GM19025 (cell line): Measurements from ENCODE around the gene TENM4.

Experiments
- ATAC-seq: cut with Tn5 transposase; IDR thresholded peaks from one replicate; pipeline ENCODE4 v1.9.1; 2021; ENCODE audit warnings: mild to moderate bottlenecking, low read depth, moderate library complexity; ENCODE audit not compliant: unreplicated experiment

Gene TENM4

DNA sequence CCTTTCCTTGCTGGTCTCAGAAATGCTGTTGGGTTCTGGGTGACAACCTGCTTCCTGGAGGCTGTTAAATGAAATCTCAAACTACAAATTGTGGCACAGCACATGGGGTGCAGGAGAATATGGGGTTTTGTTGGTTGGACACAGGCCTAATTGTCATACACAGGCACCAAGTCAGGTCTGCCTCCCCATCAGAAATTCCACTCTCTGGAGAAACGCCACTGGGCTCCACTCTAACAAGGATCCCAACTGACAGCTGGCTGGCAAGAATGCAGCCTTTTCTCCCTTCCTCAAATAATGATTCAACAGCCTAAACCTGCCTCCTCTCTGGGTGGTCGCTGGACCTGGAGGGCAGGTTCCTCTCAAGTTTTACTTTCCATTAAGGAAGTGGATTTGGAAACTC lies 688.3 kb downstream of the TENM4 start:
- ATAC-seq: no peak

DNA sequence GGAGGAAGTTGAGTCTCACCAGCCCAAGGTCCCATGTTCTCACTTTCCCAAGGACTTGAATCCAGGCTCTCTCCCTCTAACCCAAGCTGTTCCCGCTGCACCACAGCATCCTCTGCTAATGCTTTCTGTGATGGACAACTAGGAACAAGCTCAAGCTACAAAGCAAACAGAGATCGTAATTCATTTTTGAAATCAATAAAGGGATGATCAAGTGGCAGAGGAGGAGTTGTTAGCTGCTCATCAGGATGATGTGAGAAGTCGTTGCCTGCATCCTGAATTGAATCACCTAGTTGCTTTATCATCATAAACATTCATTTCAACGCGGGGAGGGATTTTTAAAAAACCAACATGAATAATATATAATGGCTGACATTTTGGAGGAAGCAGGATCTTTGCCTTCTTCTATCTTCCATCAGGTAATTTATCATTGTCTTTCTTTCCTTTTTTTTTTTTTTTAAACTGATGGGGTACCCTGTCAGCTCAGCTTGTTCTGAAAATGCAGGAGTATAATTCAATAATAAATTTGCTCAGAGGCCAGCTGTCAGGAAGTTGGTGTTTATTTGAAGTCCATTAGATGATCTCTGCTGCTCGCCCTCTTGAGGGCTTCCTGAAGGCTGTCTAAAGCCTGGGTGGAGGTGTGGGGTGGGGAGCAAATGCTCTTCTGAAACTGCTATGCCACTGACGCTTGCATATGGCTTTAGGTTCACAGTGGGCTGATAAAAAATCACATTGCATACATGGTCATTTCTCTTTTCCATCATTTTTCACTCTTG lies 691.7 kb downstream of the TENM4 start:
- ATAC-seq: no peak

DNA sequence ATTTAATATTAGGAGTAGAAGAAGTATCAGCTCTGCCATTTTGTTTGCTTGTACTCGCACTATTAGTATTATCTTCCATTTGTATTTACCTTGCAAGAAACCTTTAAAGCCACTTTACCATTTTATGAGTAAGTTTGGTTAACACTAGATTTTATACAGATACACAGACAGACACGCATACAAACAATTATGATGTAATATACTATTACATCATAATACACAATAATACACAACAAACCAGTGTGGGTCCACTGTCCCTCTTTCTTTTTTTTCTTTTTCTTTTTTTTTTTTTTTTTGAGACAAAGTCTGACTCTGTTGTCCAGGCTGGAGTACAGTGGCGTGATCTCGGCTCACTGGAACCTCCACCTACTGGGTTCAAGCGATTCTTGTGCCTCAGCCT lies 695.9 kb downstream of the TENM4 start:
- ATAC-seq: no peak

DNA sequence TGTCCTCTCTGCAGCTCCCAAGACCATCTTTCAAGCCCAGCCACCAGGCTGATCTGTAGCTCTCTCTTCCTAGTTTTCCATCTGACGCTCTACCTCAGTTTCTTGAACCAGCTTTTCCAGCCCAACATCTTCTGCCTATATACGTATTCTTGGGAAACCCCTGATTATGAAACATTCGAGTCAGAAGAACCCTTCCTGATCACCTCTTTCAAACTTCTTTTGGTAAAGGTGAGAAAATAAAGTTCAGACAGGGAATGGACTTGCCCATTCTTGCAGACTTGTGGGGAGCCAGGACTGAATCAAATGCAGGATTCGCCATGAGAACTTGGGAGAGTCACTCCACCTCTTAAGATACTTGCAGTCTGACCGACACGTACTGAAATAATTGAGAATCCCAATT lies 696.6 kb downstream of the TENM4 start:
- no peak for ATAC-seq

DNA sequence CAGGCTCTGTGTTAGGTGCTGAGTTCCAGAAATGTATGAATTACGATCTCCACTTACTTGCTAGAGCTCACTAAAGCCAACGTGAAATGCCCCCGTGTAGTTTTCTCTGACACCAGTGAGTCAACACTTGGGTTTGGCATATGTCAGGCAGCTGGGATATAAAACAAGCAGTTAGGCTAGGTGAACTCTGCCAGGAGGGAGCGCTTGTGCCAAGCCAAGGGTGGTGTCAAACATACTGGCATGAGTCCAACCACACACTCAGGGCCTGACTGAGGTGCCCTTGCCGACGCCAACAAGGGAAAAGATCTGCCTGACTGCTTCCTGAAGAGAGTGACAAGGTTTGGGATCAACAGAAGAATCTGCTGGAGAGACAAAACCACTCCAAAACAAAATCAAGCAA lies 698.4 kb downstream of the TENM4 start:
- no peak for ATAC-seq

DNA sequence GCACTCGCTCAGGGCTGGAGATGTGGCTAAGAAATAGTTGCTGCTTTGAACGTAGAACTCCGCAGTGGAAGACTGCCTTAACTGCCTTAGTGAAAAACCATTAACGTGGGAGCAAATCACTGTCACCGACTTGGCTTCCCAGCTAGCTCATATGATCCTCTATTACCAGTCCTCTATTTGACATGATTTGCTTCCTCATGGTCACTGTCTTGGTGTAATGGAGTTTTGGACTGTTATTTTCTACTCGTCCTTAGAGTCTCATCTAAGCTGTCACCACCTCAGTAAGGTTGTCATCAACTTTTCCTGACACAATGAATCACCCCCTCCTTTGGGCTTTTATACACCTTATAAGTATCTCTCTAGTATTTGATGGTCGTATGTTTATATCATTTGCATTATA lies 699.1 kb downstream of the TENM4 start:
- no peak for ATAC-seq

DNA sequence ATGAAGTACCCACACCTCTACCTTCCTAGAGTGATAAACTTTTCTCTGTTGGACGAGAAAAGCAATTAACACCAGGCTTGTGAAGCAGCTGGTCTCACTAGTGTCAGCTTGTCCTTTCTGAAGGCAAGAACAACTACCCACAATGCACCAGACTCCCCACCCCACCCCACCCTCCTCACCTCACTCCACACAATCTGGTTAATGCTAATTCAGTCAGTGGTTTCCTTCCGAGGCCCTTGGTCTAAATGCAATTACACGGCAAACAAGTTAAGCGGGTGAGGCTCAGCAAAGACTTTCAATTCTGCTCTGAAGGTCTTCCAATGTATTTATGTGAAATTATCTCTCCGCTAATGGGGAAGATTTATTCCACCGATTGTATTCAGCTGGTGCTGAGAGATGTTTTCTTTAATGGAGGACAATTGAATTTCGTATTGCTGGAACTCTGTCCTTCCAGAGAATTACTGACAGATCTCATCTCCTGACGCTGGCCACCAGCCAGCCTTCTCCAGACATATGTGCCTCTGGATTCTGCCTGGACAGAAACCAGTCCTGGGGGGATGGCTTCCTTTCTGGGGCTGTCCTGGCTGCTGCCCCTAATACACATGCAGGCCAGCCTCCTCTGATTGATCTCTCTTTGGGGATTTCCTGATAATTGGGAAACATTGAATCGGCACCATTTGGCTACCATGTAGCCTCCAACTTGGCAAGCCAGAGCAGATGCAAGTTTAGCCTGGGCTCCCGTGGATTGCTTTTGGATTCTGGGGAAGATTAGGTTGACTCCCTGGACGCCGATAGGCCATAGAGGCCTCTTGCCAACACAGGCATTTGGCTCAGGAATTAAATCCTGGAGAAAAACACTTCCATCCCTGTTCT lies 700.4 kb downstream of the TENM4 start:
- ATAC-seq: no peak

DNA sequence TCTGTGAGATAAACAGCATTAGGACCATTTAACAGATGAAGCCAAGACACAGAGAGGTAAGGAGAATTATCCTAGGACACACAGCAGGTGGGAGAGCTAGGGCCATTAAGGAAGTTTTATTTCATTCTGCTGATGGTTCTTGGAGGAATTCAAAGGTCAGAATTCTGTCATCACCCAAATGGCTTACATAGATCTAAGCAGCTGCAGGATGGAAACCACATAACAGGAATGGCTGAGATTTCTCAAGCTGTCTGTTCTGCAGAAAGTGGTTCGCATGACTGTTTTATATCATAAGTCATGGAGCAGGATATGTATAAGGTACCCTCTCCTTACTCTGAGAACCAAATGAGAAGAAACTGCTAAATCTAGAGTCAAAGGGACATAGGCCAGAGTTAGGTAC lies 702.9 kb downstream of the TENM4 start:
- ATAC-seq: no peak

DNA sequence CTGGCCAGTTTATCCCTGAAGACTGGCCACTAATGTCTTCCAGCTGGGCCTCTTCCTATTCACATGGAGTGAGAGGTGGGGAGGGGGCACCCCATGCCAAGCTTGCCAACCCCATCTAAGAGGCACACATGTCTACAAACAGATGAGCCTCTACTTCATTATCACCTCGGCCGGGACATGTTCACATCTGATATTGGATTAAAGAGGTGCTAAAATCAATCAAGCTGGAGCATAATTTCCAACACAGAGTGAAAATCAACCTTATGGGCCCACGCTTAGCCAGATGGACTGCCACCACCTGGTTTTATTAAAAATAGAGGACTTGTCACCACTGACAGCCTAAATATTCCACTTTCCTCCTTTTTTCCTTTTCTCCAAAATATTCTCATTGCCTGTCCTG lies 703.5 kb downstream of the TENM4 start:
- no peak for ATAC-seq

DNA sequence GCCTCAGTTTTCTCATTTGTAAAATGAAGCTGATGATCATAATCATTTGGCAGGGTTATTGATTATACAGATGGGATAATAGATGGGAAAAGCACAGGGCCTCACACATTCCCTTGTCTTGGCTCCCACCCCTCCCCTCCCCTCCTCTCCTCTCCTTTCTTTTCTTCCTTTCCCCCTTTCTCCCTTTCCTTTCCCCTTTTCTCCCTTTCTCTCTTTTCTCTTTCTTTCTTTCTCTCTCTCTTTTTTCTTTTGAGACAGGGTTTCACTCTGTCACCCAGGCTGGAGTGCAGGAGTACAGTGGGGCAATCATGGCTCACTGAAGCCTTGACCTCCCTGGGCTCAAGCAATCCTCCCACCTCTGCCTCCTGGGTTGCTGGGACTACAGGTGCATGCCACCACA lies 705.1 kb downstream of the TENM4 start:
- no peak for ATAC-seq

DNA sequence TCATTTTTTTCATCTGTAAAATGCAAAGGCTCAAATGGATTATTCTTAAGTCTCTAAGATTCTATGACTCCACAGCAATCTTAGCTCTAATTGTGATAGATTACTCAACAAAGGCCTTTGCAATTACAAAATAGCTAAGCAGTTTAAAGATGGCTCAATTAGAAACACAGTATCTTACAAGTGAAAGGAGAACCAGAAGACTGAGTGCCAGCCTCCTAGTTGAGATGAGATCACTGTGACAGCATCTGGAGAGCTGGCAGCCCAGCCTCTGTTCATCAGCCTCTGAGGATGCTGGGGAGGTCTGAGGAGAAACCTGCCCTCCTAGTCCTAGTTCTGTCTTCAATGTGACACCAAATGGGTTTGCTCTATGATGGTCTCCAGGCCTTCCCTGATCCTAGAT lies 707.8 kb downstream of the TENM4 start:
- no peak for ATAC-seq

DNA sequence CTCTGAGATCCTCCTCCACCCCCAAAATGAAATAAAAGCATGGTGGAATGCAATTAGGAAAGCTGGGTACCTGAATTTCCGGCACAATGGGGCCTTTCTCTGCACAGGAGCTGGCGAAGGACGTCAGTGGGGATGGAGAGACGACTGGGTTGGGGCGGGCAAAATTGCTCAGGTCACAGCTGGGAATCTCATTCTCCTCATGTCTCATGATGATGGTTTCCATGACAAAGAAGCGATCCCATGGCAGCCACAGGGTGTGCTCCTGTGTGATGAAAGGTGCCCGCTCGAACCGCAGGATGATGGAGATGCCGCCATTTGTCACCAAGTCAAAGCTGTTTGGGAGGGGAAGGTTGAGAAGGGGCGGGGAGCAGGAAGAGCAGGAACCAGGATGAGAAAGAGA lies 708.6 kb downstream of the TENM4 start:
- ATAC-seq: no peak

DNA sequence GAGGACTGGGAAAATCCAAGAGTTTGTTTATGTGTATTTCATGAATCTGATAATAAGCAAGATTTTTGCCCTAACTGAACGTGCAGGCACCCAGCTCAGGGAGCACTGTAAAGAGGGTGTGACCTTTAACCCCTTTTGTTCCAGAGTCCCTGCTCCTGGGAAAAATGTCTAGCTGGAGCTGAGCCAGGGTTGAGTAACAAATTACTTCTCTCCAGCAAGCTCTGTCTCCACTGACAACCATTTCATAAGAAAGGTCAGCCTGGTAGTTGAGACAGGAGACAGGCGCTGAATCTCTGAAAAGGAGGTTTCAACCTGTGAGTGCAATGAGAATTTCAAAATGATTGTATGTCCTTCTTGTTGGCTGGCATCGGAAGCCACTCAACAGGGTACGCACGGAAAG lies 709.8 kb downstream of the TENM4 start:
- ATAC-seq: no peak

DNA sequence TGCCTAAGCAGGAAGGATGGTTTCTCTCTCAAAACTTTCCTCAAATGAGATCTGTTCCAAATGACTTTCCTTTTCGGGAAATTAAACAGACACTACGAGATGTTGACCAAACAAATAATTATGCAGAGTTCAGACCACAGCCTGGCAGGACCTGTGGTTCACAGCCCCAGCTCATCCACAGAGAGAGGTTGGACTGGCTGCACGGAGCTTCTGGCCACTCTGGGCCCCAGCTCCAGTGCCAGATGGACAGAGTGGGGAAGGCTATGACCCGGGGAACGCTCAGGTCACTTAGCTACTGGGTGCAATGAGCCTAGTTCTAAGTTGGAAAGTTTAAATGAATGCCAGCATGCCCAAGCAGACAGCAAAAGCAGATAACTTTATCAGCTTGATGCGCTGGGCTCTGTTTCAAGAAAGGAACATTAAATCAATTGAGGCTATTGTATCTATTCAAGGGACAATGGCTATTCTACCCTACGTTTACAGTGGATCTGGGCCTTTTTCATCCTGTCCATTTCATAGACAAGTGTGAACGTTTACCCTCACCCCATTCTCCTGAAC lies 710.5 kb downstream of the TENM4 start:
- ATAC-seq: no peak

DNA sequence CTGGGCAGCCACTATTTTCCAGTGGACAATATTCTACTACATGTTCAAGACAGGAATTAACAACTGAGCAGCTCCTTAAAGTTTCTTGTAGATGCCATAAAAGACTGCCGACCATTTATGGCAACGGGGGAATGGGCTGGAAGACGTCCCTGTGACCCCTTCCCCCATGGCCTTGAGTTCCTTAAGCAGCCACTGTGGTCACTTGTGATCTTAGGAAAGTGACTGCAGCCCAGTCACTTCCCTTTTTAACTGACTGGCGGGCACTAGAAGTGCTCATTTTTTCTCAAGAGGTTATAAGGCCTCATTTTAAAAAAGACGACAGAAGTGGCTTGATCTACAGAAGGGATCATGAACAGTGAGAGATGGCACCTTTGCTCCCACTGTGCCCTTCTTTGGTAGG lies 713.0 kb downstream of the TENM4 start:
- ATAC-seq: no peak

DNA sequence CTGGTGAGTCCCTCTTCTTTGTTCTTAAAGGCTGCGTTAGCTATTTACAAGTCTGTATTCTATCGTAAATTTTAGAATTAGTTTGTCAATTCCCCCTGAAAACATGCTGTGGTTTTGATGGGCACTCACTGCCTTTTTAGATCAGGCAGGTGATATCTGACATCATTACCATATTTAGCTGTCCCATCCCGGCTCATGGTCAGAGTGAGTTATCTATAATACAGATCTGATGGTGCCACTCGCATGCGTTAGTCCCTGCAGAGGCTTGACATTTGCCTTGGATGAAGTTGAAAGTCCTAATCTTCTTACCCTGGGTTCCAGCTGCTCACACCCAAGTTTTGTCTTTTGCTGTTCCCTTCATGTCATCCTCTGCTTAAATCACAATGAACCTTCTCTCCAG lies 715.6 kb downstream of the TENM4 start:
- ATAC-seq: no peak

DNA sequence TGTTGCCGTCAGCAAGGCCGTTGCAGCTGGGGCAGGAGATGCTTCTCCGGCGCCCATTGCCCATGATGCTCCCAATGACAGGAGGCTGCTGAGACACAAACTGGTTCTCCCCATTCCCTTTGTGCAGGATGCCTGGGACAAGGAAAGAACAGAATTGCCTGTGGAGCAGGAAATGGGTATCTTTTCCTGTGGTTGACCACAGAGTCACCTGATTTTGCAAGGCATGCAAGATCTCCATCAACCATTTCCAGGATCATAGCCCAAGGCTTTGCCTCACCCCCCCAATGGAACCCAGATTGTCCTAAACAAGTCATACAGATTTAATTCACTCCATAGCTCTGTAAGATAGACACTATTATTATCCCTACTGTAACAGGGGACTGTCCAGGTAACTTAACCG lies 718.0 kb downstream of the TENM4 start:
- ATAC-seq: no peak

DNA sequence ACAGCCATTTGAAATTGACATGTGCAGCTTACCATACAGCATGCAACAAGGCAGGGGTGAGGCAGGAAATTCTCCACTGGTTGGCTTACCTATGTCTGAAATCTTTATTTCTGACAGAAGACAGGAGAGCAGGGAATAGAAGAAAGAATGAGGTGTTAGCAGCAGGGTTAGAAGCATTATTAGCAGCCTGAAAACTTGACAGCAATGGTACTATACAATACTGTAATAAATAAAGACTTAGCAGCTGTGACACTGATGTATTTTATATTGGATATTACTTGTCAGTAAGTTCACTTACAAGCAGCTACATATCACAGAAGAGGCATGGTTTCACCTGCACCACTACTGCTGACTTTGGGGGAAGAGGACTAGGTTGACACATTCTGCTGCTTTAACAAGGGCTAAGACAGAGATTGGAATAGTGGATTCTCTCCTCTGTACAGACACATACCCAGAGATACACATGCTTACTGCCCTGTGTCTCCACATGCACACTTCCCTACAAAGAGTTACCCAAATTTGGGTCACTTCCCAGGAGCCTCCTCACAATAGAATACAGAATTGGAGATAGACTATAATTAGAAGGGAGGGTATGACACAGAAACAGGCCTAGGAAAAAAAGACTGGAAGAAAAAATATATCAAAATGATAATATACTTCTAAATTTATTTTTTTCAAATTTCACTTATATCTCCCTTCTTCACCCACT lies 720.4 kb downstream of the TENM4 start:
- no peak for ATAC-seq

DNA sequence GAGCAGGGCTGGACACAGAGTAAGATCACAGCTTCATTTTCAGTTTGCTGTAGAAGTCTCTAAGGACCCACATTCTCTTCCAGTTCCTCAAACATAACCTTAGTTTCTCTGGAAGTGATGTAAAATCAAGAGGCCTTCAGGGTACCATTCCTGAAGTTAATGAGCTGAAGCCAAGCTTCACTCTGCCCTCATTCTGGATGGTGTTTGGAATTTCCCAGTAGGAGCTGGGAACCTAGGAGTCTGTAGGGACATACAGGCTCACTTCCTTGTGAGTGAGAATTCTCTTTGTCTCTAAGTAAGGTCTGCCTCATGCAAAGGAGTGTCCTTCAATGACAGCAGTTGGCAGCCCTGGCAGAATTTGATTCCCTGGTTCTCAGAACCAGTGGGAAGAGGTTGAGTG lies 723.8 kb downstream of the TENM4 start:
- ATAC-seq: no peak

DNA sequence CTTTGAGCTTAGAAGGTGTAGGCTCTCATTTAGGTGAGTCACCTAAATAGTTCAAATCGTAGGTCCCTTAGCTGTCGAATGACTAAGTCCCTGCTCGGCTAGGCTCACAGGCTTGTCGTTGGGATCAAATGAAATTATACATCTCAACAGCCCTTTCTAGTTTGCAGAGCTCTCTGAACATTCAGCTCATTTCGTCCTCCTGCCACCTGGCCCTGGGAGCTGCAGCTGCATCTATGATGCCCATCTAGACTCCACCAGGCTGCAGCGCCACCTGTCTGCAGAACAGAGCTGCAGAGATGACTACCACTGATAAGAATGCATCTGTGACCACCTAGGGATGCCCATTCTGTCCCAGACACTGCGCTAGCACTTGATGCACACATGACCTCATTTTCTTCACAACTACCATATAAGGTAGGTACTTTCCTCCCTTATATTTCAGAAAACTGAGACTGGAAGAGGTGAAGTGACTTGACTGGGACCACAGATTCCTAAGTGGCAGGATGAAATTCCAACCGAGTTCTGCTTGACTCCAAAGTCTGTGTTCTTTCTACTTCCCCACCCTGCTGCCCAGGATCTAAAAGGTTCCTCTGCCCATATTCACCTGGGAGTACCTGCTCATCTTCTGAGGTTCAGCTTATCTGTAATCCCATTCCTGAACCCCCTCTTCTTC lies 725.1 kb downstream of the TENM4 start:
- no peak for ATAC-seq

DNA sequence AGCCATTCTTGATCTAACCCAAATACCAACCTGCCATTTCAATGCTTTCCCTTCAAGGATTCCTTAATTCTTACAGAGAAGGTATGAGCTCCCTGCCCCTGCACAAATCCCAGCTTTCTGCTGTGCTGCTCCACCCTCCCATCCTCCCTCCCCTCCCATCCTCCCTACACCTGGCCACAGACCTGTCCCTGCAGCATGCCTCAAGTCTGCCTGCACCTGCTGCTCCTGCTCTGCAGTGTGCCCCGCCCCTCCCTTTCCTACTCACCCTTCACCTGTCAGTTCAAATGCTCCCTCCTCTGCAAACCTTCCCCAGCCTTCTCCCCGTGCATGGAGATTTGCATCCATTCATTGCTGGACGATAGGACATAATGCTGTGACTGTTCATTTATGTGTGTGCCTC lies 726.3 kb downstream of the TENM4 start:
- no peak for ATAC-seq
